H9 (cell line): Measurements from ENCODE around the gene SUPT5H. TPM values are rescaled to one million over a fixed set of nuclear protein-coding genes. Genes with fewer than 3 reads are reported as not detected.

Experiments used
- DNase-seq: peaks from one replicate; pipeline ENCODE4 v3.0.0-alpha.2; 2017
- H2AFZ ChIP-seq: one replicate; pipeline ENCODE4 v1.6.1; 2013; ENCODE audit warnings: mild to moderate bottlenecking, low read length, control low read depth, moderate library complexity
- H2AK5ac ChIP-seq: 2 replicates; pipeline ENCODE4 v1.6.1; 2013; ENCODE audit warnings: low read length, control low read depth, mixed read lengths; ENCODE audit not compliant: insufficient read length
- H2BK120ac ChIP-seq: one replicate; pipeline ENCODE4 v1.6.1; 2013; ENCODE audit warnings: low read depth, mild to moderate bottlenecking, low read length, control low read depth, inconsistent platforms; ENCODE audit not compliant: poor library complexity, severe bottlenecking
- H2BK12ac ChIP-seq: 2 replicates; pipeline ENCODE4 v1.6.1; 2013; ENCODE audit warnings: low read length, control low read depth, mixed read lengths, low read depth; ENCODE audit not compliant: insufficient read length
- H2BK15ac ChIP-seq: 2 replicates; pipeline ENCODE4 v1.6.1; 2013; ENCODE audit warnings: low read depth, low read length, control low read depth
- H2BK20ac ChIP-seq: one replicate; pipeline ENCODE4 v1.6.1; 2013; ENCODE audit warnings: low read depth, mild to moderate bottlenecking, low read length, control low read depth, inconsistent platforms; ENCODE audit not compliant: poor library complexity, severe bottlenecking
- H2BK5ac ChIP-seq: 2 replicates; pipeline ENCODE4 v1.6.1; 2013; ENCODE audit warnings: low read length, control low read depth, mixed read lengths; ENCODE audit not compliant: insufficient read length
- H3K14ac ChIP-seq: 2 replicates; pipeline ENCODE4 v1.6.1; 2013; ENCODE audit warnings: low read length, control low read depth; ENCODE audit not compliant: insufficient read depth
- H3K18ac ChIP-seq: 2 replicates; pipeline ENCODE4 v1.6.1; 2013; ENCODE audit warnings: low read depth, mild to moderate bottlenecking, mixed read lengths, low read length, control low read depth; ENCODE audit not compliant: insufficient read length
- H3K23ac ChIP-seq: 2 replicates; pipeline ENCODE4 v1.6.1; 2013; ENCODE audit warnings: low read length, control low read depth, mixed read lengths, low read depth; ENCODE audit not compliant: insufficient read length
- H3K23me2 ChIP-seq: 2 replicates; pipeline ENCODE4 v1.6.1; 2013; ENCODE audit warnings: low read depth, mild to moderate bottlenecking, mixed read lengths, low read length, control low read depth; ENCODE audit not compliant: insufficient read length, poor library complexity, severe bottlenecking
- H3K27ac ChIP-seq: 2 replicates; pipeline ENCODE4 v1.5.1; 2013; ENCODE audit warnings: low read length, control low read depth, mixed read lengths, low read depth; ENCODE audit not compliant: insufficient read length
- H3K27me3 ChIP-seq: 2 replicates; pipeline ENCODE4 v1.6.1; 2013; ENCODE audit warnings: low read length, control low read depth, inconsistent platforms; ENCODE audit not compliant: insufficient read depth
- H3K4ac ChIP-seq: 2 replicates; pipeline ENCODE4 v1.6.1; 2013; ENCODE audit warnings: low read depth, mild to moderate bottlenecking, control low read depth, inconsistent platforms, low read length, moderate library complexity
- H3K4me1 ChIP-seq: 2 replicates; pipeline ENCODE4 v1.6.1; 2013; ENCODE audit warnings: low read length, control low read depth, inconsistent platforms; ENCODE audit not compliant: insufficient read depth
- H3K4me2 ChIP-seq: 2 replicates; pipeline ENCODE4 v1.6.1; 2013; ENCODE audit warnings: low read length, control low read depth, mixed read lengths; ENCODE audit not compliant: insufficient read length, insufficient read depth
- H3K56ac ChIP-seq: 2 replicates; pipeline ENCODE4 v1.6.1; 2013; ENCODE audit warnings: low read depth, mild to moderate bottlenecking, mixed read lengths, low read length, control low read depth; ENCODE audit not compliant: insufficient read length
- H3K79me1 ChIP-seq: 2 replicates; pipeline ENCODE4 v1.6.1; 2013; ENCODE audit warnings: low read depth, mild to moderate bottlenecking, moderate library complexity, low read length, control low read depth, inconsistent platforms; ENCODE audit not compliant: insufficient read depth, poor library complexity, severe bottlenecking
- H3K79me2 ChIP-seq: 2 replicates; pipeline ENCODE4 v1.6.1; 2013; ENCODE audit warnings: low read length, control low read depth, inconsistent platforms; ENCODE audit not compliant: insufficient read depth
- H3K9ac ChIP-seq: 2 replicates; pipeline ENCODE4 v1.6.1; 2013; ENCODE audit warnings: low read length, control low read depth, mixed read lengths; ENCODE audit not compliant: insufficient read length; ENCODE audit errors: extremely low read depth
- H3K9me3 ChIP-seq: one replicate; pipeline ENCODE4 v1.6.1; 2013; ENCODE audit warnings: low read depth, low read length, inconsistent platforms; ENCODE audit not compliant: control insufficient read depth
- H3T11ph ChIP-seq: one replicate; pipeline ENCODE4 v1.6.1; 2013; ENCODE audit warnings: mild to moderate bottlenecking, low read length, control low read depth, inconsistent platforms
- H4K20me1 ChIP-seq: one replicate; pipeline ENCODE4 v1.6.1; 2013; ENCODE audit not compliant: control insufficient read depth, insufficient read length, insufficient read depth
- H4K5ac ChIP-seq: 2 replicates; pipeline ENCODE4 v1.6.1; 2013; ENCODE audit warnings: low read depth, mild to moderate bottlenecking, mixed read lengths, low read length, control low read depth; ENCODE audit not compliant: insufficient read length
- H4K8ac ChIP-seq: replicated peaks from 2 replicates; pipeline ENCODE4 v1.6.1; 2013; ENCODE audit warnings: low read length, control low read depth, mixed read lengths, low read depth; ENCODE audit not compliant: insufficient read length
- H4K91ac ChIP-seq: 2 replicates; pipeline ENCODE4 v1.6.1; 2013; ENCODE audit warnings: low read depth, mild to moderate bottlenecking, moderate library complexity, mixed read lengths, low read length, control low read depth; ENCODE audit not compliant: insufficient read length
- H3K27ac Mint-ChIP-seq, 3 experiments: 2 replicates in 2 of 3; 3 replicates in 1 of 3; pipeline ENCODE4 v1.8.0; 2020 to 2021; ENCODE audit warnings: mixed read lengths in 3 of 3, mild to moderate bottlenecking in 1 of 3, moderate library complexity in 1 of 3
- H3K27me3 Mint-ChIP-seq: 2 replicates; pipeline ENCODE4 v1.8.0; 2021; ENCODE audit warnings: low read depth, mild to moderate bottlenecking, moderate library complexity, mixed read lengths
- H3K36me3 Mint-ChIP-seq, 3 experiments: 2 replicates in 2 of 3; 3 replicates in 1 of 3; pipeline ENCODE4 v1.8.0; 2020 to 2021; ENCODE audit warnings: low read depth in 3 of 3, mixed read lengths in 3 of 3; ENCODE audit not compliant: insufficient read depth in 1 of 3
- H3K4me1 Mint-ChIP-seq, 2 experiments: 2 replicates each; pipeline ENCODE4 v1.8.0; 2020; ENCODE audit warnings: mixed read lengths in 2 of 2
- H3K4me3 Mint-ChIP-seq, 2 experiments: 2 replicates in 1 of 2; 3 replicates in 1 of 2; pipeline ENCODE4 v1.8.0; 2020 to 2021; ENCODE audit warnings: mild to moderate bottlenecking in 2 of 2, mixed read lengths in 2 of 2, moderate library complexity in 1 of 2
- H3K9me3 Mint-ChIP-seq, 2 experiments: 2 replicates in 1 of 2; 3 replicates in 1 of 2; pipeline ENCODE4 v1.8.0; 2020; ENCODE audit warnings: mild to moderate bottlenecking in 2 of 2, mixed read lengths in 2 of 2, moderate library complexity in 1 of 2
- WGBS: extraction: QIAGEN DNeasy Blood & Tissue Kit; methylation state at CpG from one replicate; pipeline ENCODE4 v1.1.7; 2013; ENCODE audit warnings: missing lambda C conversion rate, low lambda C conversion rate, mixed read lengths; ENCODE audit not compliant: insufficient read length; ENCODE audit errors: extremely low coverage; 5-methylcytosine and 5-hydroxymethylcytosine counted together
- total RNA-seq: library from RNA; stranded (reverse); gene quantifications from 2 replicates; pipeline ENCODE4 v1.2.1, GENCODE V29; 2021
- TF ChIP-seq, protein P1 (sequence below): fragments of 200-600 bp; sonication (generic); conservative IDR thresholded peaks from 3 replicates; pipeline ENCODE4 v1.8.0; 2021; ENCODE audit warnings: antibody characterized with exemption, mild to moderate bottlenecking

SUPT5H gene
- total RNA-seq, 1 experiment from 2014 or later, result 145 TPM

DNA sequence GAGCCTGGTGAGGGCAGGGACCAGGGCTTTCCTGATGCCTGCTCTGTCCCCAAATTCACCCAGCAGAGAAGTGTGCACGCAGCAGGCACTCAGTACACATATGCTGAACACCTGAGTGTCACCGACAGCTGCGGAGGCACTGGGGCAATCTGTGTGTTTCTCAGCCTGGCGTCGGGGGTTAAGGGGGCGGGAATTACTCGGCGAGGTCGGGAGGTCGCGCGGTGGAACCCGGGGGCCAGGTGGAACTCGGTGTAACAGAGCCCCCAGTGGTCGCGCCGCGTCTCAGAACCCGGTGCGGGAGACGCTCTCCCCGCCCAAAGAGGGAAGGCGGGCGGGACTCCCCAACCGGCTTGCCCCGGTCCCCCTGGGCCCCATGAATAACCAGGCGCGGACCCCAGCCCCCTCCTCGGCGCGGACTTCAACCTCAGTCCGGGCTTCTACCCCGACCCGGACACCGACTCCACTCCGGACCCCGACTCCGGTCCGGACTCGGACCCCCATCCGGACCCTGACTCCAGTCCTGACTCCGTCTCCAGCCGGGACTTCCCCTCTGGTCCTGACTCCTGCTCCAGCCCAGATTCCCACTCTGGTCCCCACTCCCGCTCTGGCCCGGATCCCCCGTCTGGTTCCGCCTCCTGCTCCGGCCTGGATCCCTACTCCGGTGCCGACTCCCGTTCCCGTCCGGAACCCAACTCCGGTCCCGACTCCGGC, 69.6 kb downstream of the SUPT5H start, which contains the start of gene SELENOV:
TSS of gene SELENOV (plus strand) at position 300 of the 711 bp plus-strand sequence. CDS start at position 374, 74 bp downstream.
- H3K18ac ChIP-seq, result peak within 1 kb of the TSS; percentile 37
- no peak within 1 kb of the TSS for H3K56ac ChIP-seq
- TF ChIP-seq, protein P1, sequence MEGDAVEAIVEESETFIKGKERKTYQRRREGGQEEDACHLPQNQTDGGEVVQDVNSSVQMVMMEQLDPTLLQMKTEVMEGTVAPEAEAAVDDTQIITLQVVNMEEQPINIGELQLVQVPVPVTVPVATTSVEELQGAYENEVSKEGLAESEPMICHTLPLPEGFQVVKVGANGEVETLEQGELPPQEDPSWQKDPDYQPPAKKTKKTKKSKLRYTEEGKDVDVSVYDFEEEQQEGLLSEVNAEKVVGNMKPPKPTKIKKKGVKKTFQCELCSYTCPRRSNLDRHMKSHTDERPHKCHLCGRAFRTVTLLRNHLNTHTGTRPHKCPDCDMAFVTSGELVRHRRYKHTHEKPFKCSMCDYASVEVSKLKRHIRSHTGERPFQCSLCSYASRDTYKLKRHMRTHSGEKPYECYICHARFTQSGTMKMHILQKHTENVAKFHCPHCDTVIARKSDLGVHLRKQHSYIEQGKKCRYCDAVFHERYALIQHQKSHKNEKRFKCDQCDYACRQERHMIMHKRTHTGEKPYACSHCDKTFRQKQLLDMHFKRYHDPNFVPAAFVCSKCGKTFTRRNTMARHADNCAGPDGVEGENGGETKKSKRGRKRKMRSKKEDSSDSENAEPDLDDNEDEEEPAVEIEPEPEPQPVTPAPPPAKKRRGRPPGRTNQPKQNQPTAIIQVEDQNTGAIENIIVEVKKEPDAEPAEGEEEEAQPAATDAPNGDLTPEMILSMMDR, result peak; percentile 55

More for the DNA sequence above, 69.6 kb downstream of the SUPT5H start, which contains the start of gene SELENOV:
- H4K5ac ChIP-seq, result no peak within 1 kb of the TSS
- no peak within 1 kb of the TSS for H4K8ac ChIP-seq
- H3K79me2 ChIP-seq, result no peaks in the 10 kb centered on the region; the same call in 1 of the 2 replicates
- peaks cover 25 to 27% of the 10 kb centered on the region in 2 experiments for H3K4me1 Mint-ChIP-seq
- H3K27ac ChIP-seq, result no peak within 1 kb of the TSS
- no peak within 1 kb of the TSS for H3K23ac ChIP-seq
- no peaks in the 10 kb centered on the region for H4K20me1 ChIP-seq
- H3K4me3 Mint-ChIP-seq, result peak within 1 kb of the TSS; percentile 88 to 90
- peak within 1 kb of the TSS in 1 of 3 experiments; percentile 79; a peak in 1 of 7 replicates for H3K27ac Mint-ChIP-seq
- H2BK120ac ChIP-seq, result no peak within 1 kb of the TSS
- peak; percentile 83 for DNase-seq
- H2AK5ac ChIP-seq, result no peak within 1 kb of the TSS
- no peaks in the 10 kb centered on the region for H3K9me3 ChIP-seq
- peaks cover 10% of the 10 kb centered on the region for H3K23me2 ChIP-seq
- no peak within 1 kb of the TSS for H4K91ac ChIP-seq
- H3K79me1 ChIP-seq, result peaks cover 4% of the 10 kb centered on the region
- H2AFZ ChIP-seq, result no peak within 1 kb of the TSS
- H2BK5ac ChIP-seq, result no peak within 1 kb of the TSS
- peak within 1 kb of the TSS; percentile 33 for H3K4me2 ChIP-seq
- no CpG with 5 or more reads among the region's 56 CpGs for WGBS
- H3K27me3 ChIP-seq, result no peaks in the 10 kb centered on the region
- H3K4ac ChIP-seq, result no peak within 1 kb of the TSS
- no peak within 1 kb of the TSS for H2BK20ac ChIP-seq
- no peak within 1 kb of the TSS for H2BK12ac ChIP-seq
- H3K14ac ChIP-seq, result peak within 1 kb of the TSS; percentile 47
- peaks cover 51% of the 10 kb centered on the region for H3K27me3 Mint-ChIP-seq
- H3K4me1 ChIP-seq, result peaks cover 3% of the 10 kb centered on the region; the same call in 1 of the 2 replicates
- H3K36me3 Mint-ChIP-seq, result peaks cover 7 to 10% (median 10%) of the 10 kb centered on the region in 3 experiments; a peak in 6 of 7 replicates
- no peak within 1 kb of the TSS for H2BK15ac ChIP-seq
- no peak within 1 kb of the TSS for H3T11ph ChIP-seq
- H3K9ac ChIP-seq, result peak within 1 kb of the TSS; percentile 69
- H3K9me3 Mint-ChIP-seq, result no peaks in the 10 kb centered on the region; a peak in 1 of 5 replicates
